NCI-H2196 (cell line): Measurements from ENCODE around the gene SLC38A4.

Experiments used
- DNase-seq: peaks from one replicate; lab custom pipeline; 2025; ENCODE audit not compliant: unreplicated experiment; lab: John Stamatoyannopoulos, UW

Gene SLC38A4

GRCh38 chr12:46717159-46717558 is 108.6 kb downstream of the SLC38A4 start:
- DNase-seq: no peak
